AG10803 (cell line): ENCODE results near the gene IQCK.

Experiments used
- DNase-seq: peaks from one replicate; pipeline ENCODE4 v3.0.0; 2010; ENCODE audit warnings: low read depth
- H3K4me3 ChIP-seq: 2 replicates; pipeline ENCODE4 v1.5.1; 2011; ENCODE audit warnings: mild to moderate bottlenecking, low read length, control low read depth
- TF ChIP-seq, protein P1 (sequence below): conservative IDR thresholded peaks from 2 replicates; pipeline ENCODE4 v1.5.1; 2011; ENCODE audit warnings: mild to moderate bottlenecking, low read length, control low read depth, inconsistent platforms

The IQCK gene

DNA sequence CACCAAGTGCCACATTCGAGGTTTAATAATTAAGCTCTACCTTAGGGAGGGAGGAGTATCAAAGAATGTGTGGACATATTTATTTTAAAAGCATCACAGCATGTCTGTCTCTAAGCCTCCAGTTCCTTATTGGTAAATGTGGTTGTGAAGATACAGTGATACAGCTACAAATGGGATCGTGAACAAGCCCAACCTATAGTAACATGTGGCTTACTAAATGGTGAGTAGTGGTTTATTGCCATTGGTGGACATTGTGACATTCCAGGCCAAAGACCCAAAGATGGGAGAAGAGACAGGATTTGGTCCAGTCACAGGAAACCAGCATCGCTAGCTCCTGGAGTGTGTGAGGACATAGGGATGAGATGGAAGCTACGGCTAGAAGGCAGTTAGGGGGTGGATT is 51.2 kb downstream of the IQCK start:
- no peak overlapping the region for H3K4me3 ChIP-seq
- TF ChIP-seq, protein P1, sequence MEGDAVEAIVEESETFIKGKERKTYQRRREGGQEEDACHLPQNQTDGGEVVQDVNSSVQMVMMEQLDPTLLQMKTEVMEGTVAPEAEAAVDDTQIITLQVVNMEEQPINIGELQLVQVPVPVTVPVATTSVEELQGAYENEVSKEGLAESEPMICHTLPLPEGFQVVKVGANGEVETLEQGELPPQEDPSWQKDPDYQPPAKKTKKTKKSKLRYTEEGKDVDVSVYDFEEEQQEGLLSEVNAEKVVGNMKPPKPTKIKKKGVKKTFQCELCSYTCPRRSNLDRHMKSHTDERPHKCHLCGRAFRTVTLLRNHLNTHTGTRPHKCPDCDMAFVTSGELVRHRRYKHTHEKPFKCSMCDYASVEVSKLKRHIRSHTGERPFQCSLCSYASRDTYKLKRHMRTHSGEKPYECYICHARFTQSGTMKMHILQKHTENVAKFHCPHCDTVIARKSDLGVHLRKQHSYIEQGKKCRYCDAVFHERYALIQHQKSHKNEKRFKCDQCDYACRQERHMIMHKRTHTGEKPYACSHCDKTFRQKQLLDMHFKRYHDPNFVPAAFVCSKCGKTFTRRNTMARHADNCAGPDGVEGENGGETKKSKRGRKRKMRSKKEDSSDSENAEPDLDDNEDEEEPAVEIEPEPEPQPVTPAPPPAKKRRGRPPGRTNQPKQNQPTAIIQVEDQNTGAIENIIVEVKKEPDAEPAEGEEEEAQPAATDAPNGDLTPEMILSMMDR = no peak
- no peak for DNase-seq

GRCh38 chr16:19771040-19771439 is 53.0 kb downstream of the IQCK start:
- DNase-seq = no peak
- TF ChIP-seq, protein P1 = no peak
- H3K4me3 ChIP-seq = no peak overlapping the region

- no peak for DNase-seq
- TF ChIP-seq, protein P1 = no peak
- no peak overlapping the region for H3K4me3 ChIP-seq
Measured at GRCh38 chr16:19771796-19772195, 53.7 kb downstream of the IQCK start.

DNA sequence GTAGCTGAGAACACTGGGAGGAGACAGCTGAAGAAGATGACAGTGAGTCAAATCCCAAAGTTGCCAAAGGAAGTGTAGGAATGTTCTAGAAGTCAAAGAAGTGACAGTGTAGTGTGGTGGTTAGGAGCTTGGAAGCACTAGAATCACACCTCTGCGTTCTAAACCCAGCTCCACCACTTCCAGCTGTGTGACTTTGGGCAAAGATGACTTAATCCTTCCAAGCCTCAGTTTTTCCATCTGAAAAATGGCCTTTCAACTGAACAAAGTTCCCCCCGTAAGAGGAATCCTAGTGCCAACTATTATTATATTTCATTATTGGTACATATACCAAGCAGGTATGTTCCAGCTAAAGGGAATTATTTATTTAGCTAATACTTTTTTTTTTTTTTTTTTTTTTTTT is 56.0 kb downstream of the IQCK start:
- DNase-seq = no peak
- TF ChIP-seq, protein P1 = no peak
- no peak overlapping the region for H3K4me3 ChIP-seq

- TF ChIP-seq, protein P1 = no peak
- no peak for DNase-seq
- no peak overlapping the region for H3K4me3 ChIP-seq
Measured at GRCh38 chr16:19776147-19776546, 58.1 kb downstream of the IQCK start.

- no peak overlapping the region for H3K4me3 ChIP-seq
- no peak for DNase-seq
- TF ChIP-seq, protein P1 = no peak
Measured at GRCh38 chr16:19776565-19776964, 58.5 kb downstream of the IQCK start.

- DNase-seq = no peak
- no peak overlapping the region for H3K4me3 ChIP-seq
- TF ChIP-seq, protein P1 = no peak
Measured at GRCh38 chr16:19780321-19780720, 62.2 kb downstream of the IQCK start.
